GM19328 (cell line): Measurements from ENCODE around the gene MACO1.

ENCODE experiments used
- ATAC-seq: cut with Tn5 transposase; IDR thresholded peaks from one replicate; pipeline ENCODE4 v1.9.1; 2021; ENCODE audit warnings: mild to moderate bottlenecking, moderate library complexity; ENCODE audit not compliant: unreplicated experiment

Gene MACO1

DNA sequence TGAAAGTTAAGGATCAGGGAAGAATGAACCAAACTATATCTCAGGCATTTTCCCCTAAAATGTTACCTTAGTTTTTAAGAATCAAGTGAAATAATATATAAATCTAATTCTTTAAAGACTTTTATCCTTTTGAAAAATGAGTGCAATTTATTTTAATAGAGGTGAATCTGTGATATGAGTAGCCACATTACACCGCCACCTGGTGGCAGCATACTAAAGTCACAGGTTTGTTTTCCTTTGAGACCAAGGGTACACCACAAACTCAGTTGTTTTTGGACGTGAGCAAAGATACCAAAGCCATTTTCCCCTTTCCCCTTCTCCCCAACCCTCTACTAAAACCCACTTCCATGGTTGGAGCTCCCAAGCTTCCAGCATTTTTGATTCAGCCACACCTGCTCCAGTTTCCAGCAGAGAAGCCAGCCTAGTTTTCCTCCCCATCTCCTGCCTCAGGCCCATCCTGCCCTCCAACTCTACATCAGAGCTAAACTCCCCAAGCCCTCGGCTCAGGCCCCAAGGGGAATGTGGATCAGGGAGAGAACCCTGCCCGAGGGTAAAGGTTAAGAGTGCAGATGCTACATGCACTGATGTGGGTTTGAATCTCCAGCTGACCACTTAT lies 89.9 kb downstream of the MACO1 start:
- no peak for ATAC-seq

DNA sequence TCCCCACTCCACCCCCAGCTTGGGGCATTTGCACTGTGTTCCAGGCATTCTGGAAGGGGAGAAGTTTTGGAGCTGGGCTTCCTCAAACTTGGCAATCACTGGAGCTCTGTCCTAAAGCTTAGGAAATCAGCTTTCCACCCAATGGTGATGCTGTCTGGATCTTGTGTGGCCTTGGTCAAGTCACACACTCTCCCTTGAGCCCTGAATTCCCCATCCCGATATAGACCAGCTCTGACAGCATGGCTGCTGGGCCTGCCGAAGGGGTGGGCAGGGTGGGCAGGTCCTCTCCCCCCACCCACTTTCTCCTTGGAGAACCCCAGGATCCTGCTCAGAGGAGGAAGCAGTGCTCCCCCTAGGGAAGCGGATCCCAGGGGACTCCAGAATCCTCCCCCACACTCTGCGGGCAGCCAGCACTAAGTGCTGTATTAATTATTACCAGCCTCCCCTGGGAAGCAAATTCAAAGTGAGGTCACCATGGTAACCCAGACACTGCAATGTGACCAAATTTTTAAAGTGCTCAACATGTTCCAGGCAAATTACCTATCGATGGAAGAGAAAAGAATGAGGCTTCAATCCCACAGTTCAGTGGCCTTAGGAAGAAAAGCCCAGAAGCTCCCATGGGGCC lies 91.4 kb downstream of the MACO1 start:
- ATAC-seq: no peak

DNA sequence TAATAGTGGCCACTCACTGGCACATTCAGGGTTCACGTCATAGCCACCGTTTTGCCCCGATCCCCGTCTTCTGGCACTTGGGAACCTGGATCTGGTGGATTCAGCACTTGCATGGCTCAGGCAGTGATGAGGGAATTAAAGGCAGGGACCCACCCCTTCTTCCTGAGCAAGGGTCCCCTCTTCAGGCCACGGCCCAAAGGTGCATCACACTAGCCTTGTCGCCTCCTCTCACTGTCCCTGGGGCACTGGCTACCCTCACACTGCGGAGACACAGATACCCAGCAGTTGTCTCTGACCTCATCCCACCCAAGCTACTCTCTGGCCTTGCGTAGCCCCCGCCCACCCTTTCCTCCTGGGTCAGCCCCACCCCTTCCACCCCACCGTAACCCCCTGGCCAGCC lies 92.8 kb downstream of the MACO1 start:
- ATAC-seq: no peak

DNA sequence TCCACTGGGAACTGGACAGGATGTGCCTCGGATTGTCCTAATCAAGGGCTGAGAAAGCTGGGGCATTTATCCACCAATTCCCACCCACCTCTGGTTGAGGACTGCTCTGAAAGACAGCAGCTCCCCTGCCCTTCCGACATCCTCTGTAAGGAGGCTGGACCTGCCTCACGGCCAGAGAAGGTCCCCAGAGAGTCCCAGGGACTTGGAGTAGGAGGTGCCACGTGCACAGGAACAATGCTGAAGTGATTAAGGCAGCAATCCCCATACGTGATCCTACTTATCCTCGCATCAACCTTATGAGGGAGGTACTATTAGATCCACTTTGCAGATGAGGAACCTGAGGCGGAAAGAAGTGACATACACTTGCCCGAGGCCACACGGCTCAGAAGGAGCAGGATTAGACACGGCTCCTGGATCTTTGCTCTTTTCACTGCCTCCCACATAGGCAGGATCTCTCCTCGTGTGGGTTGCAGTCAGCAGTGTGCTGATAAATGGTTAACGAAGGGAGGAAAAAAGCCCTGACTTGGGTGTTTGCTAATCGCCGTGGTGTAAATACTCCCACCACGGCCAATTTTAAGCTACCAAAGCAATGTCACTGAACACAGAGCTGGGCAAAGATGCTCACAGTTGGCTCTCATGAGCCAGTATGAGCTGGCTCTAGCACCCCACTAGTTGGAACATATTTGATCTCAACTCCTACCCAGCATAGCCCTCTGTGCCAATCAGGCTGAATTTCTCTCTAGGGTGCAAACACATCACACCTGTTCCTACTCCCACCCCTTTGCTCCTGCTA lies 94.1 kb downstream of the MACO1 start:
- ATAC-seq: no peak

DNA sequence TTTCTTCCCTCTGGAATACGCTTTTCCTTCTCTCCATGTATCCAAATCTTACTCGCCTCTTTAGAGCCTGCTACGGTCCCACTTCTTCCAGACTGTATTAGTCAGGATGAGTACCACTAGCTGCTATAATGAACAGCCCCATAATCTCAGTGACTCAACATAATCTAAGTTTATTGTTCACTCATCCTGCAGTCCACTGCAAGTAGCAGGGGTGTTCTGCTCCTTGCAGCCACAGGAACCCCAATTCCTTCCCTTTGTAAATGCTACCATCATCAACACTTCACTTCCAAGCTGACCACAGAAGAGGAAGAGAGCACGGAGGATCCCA lies 94.6 kb downstream of the MACO1 start:
- ATAC-seq: no peak

DNA sequence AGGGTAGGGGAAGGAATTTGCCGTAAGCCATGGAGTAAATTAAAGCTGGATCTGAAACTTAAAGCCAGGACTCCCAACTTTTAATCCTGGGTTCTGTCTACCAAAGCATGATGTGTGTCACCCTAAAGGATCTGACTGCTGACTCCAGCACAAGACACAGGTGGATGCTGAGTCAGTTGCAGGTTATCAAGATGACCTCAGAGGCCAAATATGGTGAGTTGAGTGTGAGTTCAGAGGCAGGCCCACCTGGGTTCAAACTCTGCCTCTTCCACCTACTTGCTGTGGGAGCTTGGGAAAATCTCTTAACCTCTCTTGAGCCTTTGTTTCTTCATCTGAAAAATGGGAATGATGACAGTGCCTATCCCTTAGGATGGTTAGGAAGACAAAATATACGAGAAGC lies 96.1 kb downstream of the MACO1 start:
- ATAC-seq: no peak

DNA sequence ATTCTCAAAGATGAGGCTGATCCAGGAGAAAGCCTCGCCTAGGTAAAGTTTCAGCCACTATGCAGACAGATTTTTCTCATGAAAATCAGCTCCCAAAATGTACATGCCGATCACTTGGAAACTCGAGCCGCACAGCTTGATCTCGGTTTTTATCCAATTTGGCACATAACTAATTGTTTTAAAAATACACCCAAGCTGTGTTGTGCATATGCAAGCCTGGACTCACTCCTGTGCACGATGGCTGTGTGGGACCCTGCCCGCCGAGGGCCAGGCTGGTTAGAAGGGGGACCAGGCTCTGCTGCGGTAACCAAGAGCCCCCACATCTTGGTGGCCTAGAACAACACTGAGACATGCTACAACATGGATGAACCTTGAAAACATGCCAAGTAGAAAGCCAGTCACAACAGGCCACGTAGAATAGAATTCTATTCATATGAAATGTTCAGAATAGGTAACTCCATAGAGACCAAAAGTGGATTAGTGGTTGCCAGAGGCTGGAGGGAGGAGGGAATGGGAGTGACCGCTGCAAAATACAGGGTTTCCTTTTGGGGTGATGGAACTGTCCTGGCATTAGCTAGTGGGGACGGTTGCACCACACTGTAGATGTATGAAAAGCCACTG lies 96.6 kb downstream of the MACO1 start:
- ATAC-seq: no peak

DNA sequence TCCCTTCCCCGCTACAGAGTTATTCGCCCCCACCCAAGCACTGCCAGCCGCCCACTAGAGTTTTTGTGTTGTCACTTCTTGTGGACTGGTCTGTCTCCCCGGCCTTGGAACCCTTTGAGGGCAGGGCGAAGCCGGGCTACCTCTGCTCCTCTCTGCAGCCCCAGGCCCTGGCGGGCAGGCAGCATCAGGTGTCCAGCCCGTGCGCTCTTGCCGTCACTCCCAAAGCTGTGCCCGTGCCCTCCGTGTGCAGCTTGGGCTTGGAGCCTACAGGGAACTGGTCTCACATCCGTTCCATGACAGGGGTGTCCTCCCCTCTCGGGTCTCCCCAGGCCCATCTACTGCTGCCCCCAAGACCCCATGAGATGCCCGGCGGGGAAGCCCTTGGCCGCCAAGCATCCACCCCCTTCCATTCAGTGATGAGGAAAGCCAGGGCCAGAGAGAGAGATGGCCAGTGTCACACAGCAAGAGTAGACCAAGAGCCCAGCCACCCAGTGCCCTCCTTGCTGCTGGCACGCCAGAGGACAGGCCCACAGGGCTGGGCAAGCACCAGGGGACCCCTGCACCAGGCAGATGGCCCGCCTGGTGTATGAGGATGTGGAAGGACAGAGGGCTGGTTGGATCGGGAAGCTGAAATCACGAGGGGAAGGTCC lies 97.4 kb downstream of the MACO1 start:
- ATAC-seq: no peak

DNA sequence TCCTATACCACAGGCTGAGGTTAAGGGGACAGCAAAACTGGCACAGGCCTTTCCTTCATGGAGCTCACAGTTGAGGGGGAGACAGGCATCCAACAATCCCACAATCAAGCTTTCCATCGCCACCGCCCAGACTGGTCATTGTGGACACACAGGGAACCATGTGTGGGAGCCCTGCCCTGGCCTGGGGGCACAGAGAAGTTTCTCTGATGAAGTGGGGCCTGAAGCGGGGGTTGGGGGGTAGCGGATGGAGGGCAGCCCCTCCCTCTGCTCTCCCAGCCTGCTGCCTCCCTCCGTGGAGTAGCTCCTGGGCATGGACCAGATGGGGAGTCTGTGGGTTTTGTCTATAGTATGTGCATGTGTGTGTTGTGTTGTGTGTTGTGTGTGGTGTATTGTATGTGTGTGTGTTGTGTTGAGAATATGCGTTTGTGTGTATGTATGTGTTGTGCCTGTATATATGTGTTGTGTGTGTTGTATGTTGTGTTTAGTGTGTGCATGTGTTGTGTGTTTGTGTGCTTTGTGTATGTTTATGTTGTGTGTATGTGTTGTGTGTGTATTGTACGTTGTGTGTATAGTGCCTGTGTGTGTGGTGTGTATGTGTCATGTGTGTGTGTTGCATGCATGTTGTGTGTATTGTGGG lies 98.3 kb downstream of the MACO1 start:
- no peak for ATAC-seq

DNA sequence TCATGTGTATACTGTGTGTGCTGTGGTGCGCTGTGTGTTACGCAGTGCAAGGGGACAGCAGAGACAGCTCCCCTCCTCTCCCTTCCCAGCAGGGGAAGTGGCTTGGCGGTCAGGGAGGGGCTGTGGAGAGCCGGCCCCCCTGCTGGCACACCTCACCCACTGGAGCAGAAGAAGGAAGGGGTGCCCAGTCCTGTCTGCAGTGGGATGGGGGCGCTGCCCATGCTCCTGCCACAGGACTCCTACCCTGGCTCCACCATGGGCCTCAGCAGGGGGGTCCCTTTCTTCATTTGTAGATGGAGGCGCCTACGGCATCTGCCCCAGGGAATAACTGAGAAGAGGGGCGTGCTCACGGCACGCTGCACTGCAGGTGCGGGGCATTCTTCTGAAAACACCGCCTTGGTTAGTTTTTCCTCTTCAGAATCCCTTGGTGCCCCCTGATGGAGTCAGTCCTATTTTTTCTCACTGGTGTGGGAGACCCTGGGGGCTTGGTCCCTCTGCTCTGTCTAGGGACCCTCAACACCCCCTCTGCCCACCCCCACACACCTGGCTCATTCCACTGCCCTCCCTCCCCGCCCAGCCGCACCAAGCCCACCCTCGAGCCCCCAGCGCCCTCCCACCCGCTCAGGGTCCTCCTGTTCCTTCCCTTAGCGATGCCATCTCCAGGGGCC lies 99.0 kb downstream of the MACO1 start:
- no peak for ATAC-seq

DNA sequence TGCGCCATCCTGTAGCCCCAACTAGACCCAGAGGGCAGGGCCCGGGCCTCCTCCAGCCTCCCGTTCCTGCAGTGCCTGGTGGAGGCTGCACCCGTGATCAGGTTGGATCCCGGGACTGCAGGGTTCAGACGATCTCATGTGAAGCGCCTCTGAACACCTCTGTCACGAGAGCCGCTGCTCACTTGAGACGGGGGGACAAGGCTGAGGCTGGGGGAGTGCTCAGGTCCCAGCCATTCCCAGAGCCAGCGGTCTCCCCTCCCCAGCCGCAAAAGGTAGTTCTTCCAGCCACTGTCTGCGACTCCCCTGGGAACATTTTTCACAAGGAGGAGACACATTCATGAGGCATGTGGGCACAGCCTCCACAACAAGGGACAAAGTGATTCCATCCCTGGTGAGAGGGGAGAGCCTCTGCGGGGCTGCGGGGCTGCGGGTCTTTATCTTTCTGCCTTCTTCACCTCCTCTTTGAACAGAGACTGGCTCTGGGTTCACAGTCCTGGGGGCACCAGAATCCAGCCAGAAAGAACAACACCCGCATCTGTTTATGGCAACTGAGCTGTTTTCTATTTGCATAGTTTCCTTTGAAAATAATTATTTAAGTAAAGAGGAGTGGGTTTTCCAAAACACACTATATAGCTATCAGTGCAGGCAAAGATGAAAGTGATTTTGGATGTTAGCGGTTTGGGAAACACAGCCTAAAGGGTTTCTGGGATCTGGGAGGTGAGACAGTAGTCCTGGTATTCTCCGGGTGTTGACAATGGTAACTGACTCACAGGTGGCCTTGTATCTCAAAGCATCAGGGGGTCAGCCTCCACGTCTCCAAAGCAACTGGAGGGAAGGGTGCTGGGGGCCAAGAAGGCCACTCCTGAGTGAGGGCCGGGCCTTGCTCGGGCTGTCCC lies 99.7 kb downstream of the MACO1 start:
- no peak for ATAC-seq

DNA sequence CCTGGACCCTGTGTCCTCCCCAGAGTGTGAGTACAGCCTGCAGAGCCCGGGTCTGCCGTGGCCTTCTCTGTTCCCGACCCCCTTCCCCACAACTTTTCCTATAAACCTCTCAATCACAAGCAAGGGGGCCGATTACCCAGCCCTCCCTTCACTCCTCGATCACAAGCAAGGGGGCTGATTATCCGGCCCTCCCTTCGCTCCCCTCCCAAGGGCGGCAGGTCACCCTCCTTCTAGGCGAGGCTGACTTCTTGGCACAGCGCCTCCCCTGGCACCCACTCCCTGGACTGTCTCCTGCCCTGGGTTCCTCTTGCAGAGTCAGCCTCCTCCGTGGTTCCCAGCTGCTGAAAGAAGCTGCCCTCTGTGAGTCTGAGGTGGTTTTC lies 100.4 kb downstream of the MACO1 start:
- ATAC-seq: no peak

DNA sequence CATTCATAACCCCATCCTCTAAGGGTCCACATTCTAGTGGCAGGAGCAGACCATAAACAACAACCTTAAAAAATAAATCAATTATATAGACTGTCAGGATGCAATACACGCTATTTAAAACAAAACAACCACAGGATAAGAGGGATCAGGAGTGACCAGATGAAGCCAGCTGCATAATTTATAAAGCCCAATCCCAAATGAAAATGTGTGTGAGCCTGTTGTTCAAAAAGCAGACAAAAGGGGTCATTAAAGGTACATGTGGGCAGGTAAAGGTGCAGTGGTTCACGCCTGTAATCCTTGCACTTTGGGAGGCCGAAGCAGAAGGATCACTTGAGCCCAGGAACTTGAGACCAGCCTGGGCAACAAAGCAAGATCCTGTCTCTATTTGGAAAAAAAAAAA lies 102.3 kb downstream of the MACO1 start:
- no peak for ATAC-seq

DNA sequence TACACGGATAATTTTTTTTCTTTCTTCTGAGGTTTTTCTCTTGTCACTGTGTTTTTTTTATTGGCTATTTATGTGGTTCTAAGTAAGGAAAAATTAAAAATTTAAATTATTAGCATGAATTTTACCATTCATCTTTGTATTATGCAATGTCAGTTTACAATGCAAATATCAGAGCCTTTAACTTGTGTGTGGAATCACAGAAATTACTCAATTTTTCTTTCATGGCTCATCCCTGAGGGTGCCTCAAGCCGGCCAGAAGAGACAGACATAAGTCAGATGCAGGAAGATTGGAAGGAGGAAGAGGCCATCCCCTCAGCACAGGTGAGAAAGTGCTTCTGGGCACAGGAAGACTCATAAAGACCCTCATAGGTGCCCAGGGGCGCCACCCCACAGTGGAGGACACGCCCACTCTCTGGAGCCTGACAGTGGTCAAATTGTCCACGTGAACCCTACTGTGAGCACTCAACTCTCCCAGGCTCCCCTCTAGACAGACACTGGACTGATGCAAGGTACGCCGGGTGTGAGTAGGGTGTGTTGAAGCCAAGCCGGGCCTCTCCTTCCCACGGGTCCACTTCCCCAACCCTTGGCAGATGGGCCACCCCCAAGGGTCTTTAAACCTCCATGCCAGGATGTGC lies 103.2 kb downstream of the MACO1 start:
- no peak for ATAC-seq

DNA sequence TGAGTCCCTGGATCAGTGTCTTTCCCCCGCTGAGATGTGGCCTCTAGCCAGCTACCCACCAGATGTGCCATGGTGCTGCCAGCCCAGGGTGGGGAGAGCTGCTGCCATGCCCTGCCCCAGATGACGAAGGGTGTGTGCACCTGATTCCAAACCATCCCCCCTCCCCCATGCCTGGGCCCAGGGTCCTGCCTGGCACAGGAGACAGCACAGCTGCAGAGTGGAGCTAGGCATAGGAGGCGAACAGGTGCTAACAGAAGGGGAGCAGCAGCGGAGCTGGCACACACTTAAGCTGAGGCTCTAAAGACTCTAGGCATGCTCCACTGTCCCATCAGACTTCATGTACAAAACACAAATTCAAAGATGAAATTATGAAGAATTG lies 103.7 kb downstream of the MACO1 start:
- ATAC-seq: no peak

DNA sequence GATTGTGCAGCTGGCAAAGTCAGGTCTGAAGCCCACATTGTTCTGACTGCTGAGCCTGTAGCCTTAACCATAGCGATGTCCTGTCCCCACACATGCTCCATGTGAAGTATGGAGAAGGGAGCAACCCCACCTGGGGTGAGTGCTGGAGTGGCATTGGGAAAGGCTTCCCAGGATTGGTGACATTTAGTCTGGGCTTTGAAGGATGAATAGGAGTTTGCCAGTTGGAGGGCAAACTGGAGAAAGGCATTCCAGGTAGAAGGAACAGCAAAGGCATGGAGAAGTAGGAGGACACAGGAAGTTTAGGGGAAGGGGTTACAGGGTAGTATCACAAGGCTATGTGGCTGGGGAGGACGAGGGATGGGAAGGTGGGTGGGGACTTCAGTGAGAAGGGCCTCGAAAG lies 105.4 kb downstream of the MACO1 start:
- no peak for ATAC-seq

DNA sequence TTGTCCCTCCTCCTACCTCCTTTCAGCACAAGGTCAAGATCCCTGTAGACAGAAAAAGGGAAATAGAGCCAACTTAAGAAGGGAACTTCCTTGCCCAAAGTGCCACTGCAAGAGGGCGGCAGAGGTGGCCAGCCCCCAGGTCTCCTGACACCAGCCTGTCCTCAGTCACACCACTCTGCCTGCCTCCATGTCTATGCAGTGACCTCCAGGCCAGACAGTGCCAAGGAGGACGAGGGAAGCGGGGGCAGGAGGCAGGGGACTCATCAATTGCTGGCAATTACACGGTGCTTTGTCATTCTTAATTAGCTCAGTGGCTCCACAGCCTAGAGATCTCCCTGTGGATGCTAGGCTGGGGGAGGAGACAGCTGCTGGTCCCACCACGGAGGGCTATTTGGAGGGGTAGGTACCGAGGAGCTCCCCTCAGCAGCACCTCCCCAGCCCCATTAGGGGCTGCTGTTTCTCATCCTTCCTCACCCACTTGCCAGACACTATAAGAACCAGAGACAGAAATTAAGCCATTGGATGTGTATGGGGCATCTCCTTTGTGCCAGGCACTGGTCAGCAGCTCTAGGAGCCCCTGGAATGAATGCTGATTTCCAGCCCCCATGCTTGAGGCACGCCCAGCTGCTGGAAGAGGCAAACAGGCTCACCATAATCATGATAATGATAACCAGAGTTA lies 106.6 kb downstream of the MACO1 start:
- no peak for ATAC-seq

DNA sequence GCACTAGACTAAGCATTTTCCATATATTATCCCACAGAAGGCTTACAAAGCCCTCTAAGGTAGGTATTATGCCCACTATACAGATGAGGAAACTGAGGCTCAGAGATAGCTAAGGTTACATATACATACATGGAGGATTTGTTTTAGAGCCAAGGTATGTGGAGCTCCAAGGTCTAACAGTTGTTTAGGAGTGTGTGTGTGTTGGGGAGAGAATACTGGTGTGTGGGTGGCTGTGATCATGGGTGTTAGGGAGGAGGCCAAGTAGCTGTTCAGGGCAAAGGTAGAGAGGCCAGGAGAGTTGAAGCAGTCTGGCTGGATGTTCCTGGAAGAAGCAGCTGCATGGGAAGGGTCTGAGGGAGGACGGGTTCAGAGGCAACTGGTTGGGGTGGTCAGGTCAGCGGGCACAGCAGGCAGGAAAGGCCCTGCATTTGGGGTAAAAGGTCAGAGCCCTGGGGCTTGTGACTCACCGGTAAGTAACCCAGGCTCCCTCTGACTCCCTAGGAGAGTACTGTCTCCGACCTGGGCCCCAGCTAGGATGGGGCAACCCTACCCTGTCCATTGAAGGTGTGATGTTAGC lies 107.6 kb downstream of the MACO1 start:
- no peak for ATAC-seq
